ACC112 (cell line): ENCODE data around the gene LAPTM5.
"Not testable (repeated sequence)": the region's sequence is repeated elsewhere in the genome, so short reads cannot be mapped to it uniquely, and the experiment has no call there.

Experiments used
- H2AFZ ChIP-seq: fragments of 200-600 bp; sonication (generic); one replicate; pipeline ENCODE4 v1.6.0; 2017; ENCODE audit warnings: antibody characterized with exemption, low read length; ENCODE audit not compliant: unreplicated experiment
- H3K27ac ChIP-seq: fragments of 200-600 bp; sonication (generic); 2 replicates; pipeline ENCODE4 v1.5.1; 2014; ENCODE audit warnings: low read depth, mild to moderate bottlenecking, antibody characterized with exemption, low read length, moderate library complexity
- H3K27me3 ChIP-seq: fragments of 200-600 bp; sonication (generic); 2 replicates; pipeline ENCODE4 v1.6.1; 2014; ENCODE audit warnings: mild to moderate bottlenecking, antibody characterized with exemption, low read length, moderate library complexity, mixed read lengths; ENCODE audit not compliant: insufficient read depth
- H3K36me3 ChIP-seq: fragments of 200-600 bp; sonication (generic); 2 replicates; pipeline ENCODE4 v1.6.1; 2016; ENCODE audit warnings: mild to moderate bottlenecking, antibody characterized with exemption, low read length, moderate library complexity, mixed read lengths; ENCODE audit not compliant: insufficient read depth
- H3K4me1 ChIP-seq: fragments of 200-600 bp; sonication (generic); one replicate; pipeline ENCODE4 v1.6.1; 2016; ENCODE audit warnings: low read length, mixed read lengths; ENCODE audit not compliant: insufficient read depth, unreplicated experiment, control insufficient read depth
- H3K4me3 ChIP-seq: fragments of 200-600 bp; sonication (generic); 2 replicates; pipeline ENCODE4 v1.5.1; 2014; ENCODE audit warnings: mild to moderate bottlenecking, low read depth, low read length
- H3K79me2 ChIP-seq: fragments of 200-600 bp; sonication (generic); one replicate; pipeline ENCODE4 v1.6.0; 2016; ENCODE audit warnings: low read length; ENCODE audit not compliant: control insufficient read depth, unreplicated experiment, insufficient read depth

Gene LAPTM5

DNA sequence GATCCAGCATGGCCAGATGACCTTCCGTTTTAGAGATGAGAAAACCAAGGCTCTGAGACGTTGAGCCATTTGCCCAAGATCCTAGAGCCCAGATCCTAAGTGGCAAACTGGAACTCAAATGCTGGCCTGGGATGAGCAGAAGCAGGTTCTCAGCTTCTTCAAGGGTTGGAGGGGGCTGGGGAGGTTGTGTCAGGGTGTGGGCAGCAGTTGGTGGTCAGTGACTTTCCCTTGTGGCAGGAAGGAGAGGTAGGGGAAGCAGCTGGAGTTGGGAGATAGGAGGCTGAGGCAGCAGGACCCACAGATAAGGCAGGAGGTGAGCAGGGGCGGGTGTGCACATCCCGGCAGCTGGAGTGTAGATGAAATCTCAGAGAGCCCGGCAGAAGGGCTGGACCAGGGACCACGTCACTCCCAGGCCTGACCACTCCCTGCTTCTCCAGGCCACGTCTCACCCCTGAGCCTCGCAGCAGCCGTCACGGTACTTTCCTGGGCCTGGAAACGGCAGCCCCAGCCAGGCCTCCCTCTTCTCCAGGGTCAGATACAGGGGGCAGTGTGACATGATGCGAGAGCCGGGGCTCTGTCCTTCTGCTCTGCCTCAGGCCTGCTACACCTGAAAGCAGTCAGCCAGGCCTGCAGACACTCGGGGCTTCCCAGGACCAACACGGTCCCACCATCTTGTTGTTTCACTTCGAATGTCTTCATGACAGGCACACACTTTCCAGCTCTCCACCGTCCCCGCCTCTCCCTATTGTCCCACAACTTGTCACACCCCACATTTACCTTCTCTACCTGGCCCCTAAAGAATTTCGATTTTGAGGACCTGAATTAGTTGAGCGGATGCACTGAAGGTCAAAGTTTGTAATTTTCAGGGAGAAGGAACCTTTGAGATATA is 11.5 kb upstream of the LAPTM5 start:
- Histone ChIP-seq H3K4me1 (no peaks in the 10 kb centered on the region), H3K27ac (no peak overlapping the region), H3K79me2 (no peaks in the 10 kb centered on the region), H2AFZ (no peak overlapping the region), H3K4me3 (no peak overlapping the region), H3K36me3 (no peaks in the 10 kb centered on the region), H3K27me3 (no peaks in the 10 kb centered on the region; the same call in 1 of the 2 replicates)

DNA sequence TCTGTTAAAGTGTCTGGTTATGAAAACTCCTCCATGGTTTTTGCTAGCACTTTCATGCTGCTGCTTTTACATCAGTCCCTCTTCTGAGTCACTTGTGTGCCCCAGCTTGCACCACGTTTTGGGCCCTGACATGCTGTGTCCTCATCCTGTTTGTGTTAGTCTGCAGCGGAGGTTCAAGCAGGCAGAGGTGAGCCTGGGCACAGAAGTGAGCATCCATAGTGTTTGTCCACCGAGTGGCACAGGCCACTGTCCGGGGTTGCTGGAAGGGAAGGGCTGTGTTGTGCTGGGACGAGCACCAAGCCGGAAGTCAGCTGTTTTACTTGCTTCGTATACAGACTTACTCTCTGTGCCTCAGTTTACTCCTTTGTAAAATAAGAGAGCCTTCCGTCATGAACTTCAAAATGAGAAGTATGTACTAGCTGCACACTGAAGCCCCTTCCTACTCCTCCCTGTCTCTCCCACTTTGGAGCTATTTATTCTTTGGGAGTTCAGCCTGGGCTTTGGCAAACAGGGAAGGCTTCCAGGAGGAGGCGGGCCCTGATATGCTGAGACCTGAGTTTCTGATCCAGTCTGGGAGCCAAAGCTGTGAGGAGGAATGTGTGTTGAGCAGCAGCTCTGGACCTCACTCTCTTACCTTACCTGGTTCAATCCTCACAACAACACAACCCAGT is 10.7 kb upstream of the LAPTM5 start:
- Histone ChIP-seq H3K4me3 (no peak overlapping the region), H3K4me1 (no peaks in the 10 kb centered on the region), H3K27ac (no peak overlapping the region), H3K79me2 (no peaks in the 10 kb centered on the region), H3K27me3 (no peaks in the 10 kb centered on the region; the same call in 1 of the 2 replicates), H3K36me3 (no peaks in the 10 kb centered on the region), H2AFZ (no peak overlapping the region)

DNA sequence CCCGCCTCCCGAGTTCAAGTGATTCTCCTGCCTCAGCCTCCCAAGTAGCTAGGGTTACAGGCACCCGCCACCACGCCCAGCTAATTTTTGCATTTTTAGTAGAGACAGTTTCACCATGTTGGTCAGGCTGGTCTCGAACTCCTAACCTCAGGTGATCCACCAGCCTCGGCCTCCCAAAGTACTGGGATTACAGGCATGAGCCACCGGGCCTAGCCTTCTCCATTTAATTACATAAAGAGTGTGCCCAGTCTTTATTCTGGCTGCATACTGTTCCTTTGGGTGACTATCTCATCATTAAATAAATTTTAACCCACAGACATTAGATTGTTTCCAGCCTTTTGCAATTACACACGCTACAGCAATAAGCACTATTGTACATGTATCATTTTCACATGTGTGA is 9.4 kb upstream of the LAPTM5 start:
- not testable (repeated sequence) for H3K4me1 ChIP-seq, H3K79me2 ChIP-seq, H3K27ac ChIP-seq, H3K27me3 ChIP-seq, H3K4me3 ChIP-seq, H3K36me3 ChIP-seq, H2AFZ ChIP-seq

DNA sequence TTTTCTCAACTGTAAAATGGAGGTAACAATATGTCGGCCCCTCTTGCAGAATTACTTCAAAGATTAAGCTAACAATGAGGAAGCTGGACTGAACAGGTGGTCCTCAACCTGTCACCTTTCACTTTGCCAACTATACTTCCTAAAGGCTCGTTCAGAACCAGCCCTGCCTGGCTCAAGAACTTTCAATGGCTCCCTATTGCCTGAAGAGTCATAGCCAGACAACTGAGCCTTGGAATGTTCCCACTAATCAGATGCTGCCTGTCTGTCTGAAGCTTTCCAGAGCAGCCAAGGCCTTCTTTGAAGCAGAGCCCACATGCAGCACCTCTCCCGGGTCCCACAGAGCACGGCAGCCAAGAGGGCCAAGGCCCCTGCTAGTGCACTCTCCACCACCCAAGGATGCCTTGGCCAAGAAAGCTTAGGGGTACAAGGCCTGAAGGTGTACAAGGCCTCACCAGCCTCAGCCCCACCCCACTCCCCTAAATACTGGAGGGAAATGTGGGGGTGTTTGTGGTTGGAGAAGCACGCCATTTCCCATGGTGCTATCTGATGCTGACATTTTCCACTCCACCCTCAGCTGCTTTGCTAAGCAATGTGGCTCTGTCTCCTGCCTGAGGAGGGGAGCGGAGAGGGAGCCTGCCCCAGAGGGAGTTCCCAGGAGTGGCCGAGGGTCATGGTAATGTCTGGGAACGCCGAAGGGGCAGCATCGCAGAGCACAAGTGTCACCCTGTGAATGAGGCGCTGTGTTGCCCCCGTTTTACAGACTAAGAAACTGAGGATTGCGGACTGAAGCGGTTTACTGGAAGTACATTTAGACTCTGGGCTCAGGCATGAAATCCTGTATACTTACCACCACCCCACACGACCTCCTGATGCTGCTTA is 8.2 kb upstream of the LAPTM5 start:
- Histone ChIP-seq H3K79me2 (no peaks in the 10 kb centered on the region), H2AFZ (no peak overlapping the region), H3K4me3 (no peak overlapping the region), H3K27me3 (no peaks in the 10 kb centered on the region), H3K4me1 (no peaks in the 10 kb centered on the region), H3K27ac (no peak overlapping the region), H3K36me3 (no peaks in the 10 kb centered on the region)

DNA sequence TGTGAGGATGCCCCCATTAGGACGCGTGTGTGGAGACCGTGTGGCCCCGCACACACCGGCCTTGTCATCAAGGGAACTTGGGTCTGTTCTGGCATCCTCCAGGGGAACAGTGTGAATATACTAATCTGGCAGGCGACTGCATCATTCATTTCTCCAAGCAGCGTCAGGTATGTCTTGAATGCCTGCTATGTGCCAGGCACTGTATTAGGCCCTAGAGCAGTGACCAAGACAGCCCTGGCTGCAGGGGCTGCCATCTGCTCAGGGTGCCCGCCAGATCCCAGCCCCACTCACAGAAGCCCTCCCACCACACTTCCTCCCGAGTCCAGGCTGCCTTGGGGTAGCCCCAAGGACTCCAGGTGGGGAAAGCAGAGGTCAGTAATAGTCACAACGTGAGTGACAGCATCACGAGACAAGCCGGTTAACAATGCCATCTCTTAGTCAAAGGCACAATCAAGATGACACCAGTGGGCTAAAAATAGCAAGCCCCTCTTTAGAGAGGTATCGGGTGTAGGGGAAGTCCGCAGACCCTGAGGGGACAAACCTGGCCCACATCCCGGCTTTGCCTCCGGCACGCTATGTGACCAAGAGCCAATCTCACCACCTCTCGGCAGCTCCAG is 7.5 kb upstream of the LAPTM5 start:
- no peaks in the 10 kb centered on the region for H3K79me2 ChIP-seq
- H3K27ac ChIP-seq: no peak overlapping the region
- no peak overlapping the region for H3K4me3 ChIP-seq
- no peaks in the 10 kb centered on the region for H3K27me3 ChIP-seq
- H2AFZ ChIP-seq: no peak overlapping the region
- H3K4me1 ChIP-seq: no peaks in the 10 kb centered on the region
- no peaks in the 10 kb centered on the region for H3K36me3 ChIP-seq

DNA sequence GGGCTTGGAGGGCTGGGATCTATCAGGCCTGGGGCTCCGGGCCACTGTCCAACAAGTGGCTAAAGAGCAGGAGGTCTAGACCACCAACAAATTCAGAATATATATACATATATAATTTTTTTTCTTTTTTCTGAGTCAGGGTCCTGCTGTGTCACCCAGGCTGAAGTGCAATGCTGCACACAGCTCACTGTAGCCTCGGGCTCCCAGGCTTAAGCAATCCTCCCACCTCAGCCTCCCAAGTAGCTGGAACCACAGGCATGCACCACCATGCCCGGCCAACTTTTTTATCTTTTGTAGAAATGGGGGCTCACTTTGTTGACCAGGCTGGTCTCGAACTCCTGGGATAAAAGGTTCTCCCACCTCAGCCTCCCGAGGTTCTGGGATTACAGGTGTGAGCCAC is 6.8 kb upstream of the LAPTM5 start:
- Histone ChIP-seq H3K36me3 (no peaks in the 10 kb centered on the region), H3K27me3 (no peaks in the 10 kb centered on the region), H3K4me3 (no peak overlapping the region), H3K79me2 (no peaks in the 10 kb centered on the region), H3K4me1 (no peaks in the 10 kb centered on the region), H3K27ac (no peak overlapping the region), H2AFZ (no peak overlapping the region)

DNA sequence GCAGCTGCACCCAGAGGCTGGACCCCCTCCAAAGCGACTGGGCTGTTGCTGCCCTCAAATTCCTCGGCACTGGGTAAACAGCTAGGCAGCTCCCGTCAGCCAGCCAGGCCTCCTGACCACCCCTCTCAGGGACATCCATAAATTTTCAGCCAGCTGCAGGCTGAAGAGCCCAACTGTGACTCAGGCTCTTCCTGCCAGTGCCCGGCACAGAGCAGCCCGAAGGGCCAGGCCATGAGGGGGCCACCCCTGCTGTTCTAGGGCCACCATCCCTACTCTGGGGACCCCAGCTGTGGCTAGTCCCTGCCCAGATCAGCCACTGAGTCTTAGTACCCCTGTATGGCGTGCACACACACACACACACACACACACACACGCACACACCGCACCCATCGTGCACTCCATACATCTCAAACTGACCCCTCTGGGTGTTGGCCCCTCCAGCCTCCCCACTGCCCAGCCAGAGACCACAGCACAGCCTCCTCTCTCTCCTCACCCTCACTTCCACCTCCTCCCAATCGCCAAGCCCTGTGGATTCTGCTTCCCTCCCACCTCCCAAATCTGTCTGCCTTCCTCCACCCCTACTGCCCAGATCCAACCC is 6.2 kb upstream of the LAPTM5 start:
- no peaks in the 10 kb centered on the region for H3K36me3 ChIP-seq
- H2AFZ ChIP-seq: no peak overlapping the region
- H3K4me3 ChIP-seq: no peak overlapping the region
- no peak overlapping the region for H3K27ac ChIP-seq
- H3K27me3 ChIP-seq: no peaks in the 10 kb centered on the region
- no peaks in the 10 kb centered on the region for H3K79me2 ChIP-seq
- H3K4me1 ChIP-seq: no peaks in the 10 kb centered on the region

DNA sequence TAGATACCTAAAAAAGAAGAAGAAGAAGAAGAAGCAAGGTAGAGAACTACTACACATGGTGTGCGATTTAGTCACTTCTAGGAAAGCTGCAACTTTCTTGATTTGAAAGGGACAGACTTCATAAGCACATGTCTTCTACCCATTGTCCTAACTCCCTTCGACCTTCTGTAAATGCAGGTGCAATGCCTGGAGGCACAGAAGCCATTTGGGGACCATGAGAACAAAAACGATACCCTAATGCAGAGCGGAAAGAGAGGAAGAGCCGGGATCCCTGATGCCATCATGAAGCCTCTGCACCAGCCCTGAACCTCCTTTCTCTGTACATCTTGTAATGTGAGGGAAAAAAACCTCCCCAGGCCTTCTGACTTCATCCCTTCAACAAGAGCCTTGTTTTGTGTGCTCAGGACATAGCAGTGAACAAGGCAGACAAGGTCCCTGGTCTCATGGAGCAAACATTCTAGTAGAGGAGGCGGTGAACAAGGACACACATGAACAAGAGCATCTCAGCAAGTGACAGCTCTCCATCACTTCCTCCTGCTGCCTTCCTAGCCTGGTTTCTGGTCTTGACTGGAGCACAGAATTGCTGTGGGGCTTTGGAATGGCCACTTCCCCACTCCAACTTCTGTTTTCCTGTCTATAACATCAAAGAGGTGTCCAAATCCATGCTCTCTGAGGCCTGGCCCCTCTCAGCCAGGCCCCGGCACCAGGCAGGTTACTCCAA is 5.5 kb upstream of the LAPTM5 start:
- H3K27ac ChIP-seq: no peak overlapping the region
- H2AFZ ChIP-seq: no peak overlapping the region
- H3K79me2 ChIP-seq: no peaks in the 10 kb centered on the region
- H3K36me3 ChIP-seq: no peaks in the 10 kb centered on the region
- no peak overlapping the region for H3K4me3 ChIP-seq
- no peaks in the 10 kb centered on the region for H3K4me1 ChIP-seq
- no peaks in the 10 kb centered on the region for H3K27me3 ChIP-seq

DNA sequence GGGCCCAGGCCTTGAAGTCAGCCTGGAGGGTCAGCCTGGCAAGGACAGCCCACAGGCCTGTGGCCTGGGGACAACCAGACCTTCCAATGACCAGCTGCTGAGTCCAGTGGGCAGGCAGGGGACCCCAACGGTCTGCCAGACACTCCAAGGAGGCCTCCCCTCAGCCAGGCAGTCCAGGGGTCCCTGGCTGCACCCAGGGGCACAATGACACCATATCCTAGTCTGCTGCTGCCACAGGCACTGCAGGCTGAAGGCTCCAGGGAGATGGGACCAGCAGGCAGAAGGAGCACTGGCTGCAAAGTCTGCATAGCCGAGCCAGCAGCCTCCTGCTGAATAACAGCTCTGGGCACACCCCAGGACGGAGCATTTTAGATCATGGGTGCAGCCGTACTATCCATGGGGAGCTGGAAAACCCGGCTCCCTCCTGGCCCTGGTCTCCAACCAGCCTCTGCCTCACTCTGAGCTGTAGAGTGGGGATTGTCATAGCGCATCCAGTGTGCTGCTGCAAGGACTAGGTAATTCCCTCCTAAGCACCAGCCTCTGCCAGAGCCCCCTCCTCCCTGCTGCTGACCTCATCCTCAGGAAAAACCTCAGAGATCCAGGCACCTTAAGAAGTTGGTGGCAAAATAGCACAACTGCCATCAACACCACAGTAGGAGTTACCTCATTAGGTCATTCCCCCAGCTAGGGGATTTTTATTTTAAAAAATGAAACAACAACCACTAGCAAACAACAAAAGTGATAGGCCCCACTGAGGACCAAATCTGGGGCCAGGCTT is 4.8 kb upstream of the LAPTM5 start:
- peaks cover 5% of the 10 kb centered on the region for H3K4me1 ChIP-seq
- H3K36me3 ChIP-seq: no peaks in the 10 kb centered on the region
- H3K4me3 ChIP-seq: no peak overlapping the region
- H3K27ac ChIP-seq: no peak overlapping the region
- no peaks in the 10 kb centered on the region for H3K27me3 ChIP-seq
- H3K79me2 ChIP-seq: no peaks in the 10 kb centered on the region
- no peak overlapping the region for H2AFZ ChIP-seq
